Measurements from ENCODE around the gene NEMP2.
"Not testable (repeated sequence)": the region's sequence is repeated elsewhere in the genome, so short reads cannot be mapped to it uniquely, and the experiment has no call there.

The NEMP2 gene

GRCh38 chr2:190488516-190489233 lies 45.8 kb downstream of the NEMP2 start:
- no peak for DNase-seq

DNA sequence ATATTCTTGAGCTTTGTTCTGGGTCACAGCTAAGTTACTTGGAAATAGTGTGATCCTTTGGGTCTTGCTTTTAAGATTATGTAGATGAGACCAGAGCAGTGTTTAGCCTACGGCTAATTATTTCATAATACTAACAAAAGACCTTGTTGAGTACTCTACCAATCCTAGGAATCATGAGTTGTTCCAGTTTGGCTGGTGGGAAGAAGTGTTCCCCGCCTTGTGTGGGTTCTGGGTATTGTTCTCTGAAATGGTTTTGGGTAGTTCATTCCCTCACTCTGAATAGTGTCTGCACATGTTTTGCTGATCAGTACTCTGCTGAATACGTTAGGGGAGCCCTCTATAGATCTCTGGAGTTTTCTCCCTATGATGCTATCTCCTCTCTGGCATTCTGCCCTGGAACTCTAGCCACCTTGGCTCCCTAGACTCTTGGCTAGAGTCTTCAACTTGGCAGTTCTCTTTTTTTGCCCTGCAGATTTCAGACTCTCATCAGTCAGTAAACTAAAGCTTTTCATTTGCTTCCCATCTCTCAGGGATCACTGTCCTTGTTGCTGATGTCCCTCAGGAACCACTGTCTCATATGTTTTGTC lies 48.4 kb downstream of the NEMP2 start:
- no peak for DNase-seq

DNA sequence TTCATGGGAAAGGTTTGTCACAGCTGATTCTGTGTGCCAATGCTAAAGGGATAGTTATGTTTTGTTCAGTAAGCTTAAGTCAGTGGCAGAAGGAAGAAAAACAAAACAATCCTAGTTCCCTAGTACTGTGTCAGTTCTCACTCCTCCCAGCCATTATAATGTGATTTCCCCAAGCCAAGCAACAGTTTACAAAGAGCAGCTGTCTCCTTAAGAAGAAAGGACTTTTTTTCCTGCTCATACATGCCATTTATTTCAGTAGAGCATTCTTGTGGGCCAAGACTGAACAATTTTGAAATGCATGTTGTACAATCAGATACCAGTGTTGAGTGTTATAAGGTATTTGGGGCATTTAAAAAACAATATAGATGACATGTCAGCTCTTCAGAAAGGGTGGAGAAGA lies 52.1 kb downstream of the NEMP2 start:
- no peak for DNase-seq

DNA sequence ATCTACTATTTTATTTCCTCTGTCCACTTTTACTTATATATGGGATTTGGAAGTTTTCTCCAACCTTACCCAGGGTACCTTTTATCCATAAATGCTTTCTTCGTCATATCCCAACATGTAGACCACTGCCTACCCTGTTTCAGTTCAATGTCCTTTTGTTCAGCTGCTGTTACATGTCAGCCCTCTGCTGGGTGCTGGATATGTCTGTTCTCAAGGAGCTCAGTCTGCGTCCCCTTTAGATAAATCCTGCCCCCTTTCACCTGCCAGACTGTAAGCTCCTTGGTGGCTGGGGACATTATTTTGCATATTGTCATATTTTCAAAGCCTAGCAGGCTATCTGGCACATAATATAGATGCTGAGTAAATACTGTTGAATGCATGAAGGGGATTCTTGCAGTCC lies 53.2 kb downstream of the NEMP2 start:
- no peak for DNase-seq

DNA sequence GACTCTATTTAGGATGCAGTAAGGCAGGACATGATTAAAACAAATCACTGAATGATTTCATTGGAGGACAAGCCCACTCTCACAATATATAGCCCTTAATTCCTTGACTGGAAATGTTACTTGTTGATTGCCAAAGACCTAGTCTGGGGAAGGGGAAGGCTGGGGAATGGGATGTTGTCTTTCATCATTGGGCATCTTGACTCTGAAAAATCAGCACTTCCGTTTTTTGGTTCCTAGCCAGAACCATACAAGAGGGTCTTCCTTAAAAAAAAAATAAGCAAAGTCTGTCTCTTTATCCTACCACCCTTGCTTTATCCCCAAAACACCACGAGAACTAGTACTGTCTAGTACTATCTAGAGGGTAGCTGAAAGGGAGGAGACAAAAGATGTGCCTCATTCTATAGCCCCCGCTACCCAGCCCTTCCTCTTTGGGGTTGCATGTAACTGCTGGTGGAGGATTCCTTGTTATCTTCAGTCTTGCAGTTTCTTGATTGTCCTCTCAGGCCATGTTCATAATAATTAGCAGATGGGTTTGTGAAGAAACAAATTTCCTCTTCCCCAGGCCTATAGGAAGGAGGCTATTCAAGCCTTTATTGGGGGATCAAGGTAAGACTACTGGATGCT lies 55.8 kb downstream of the NEMP2 start:
- no peak for DNase-seq

DNA sequence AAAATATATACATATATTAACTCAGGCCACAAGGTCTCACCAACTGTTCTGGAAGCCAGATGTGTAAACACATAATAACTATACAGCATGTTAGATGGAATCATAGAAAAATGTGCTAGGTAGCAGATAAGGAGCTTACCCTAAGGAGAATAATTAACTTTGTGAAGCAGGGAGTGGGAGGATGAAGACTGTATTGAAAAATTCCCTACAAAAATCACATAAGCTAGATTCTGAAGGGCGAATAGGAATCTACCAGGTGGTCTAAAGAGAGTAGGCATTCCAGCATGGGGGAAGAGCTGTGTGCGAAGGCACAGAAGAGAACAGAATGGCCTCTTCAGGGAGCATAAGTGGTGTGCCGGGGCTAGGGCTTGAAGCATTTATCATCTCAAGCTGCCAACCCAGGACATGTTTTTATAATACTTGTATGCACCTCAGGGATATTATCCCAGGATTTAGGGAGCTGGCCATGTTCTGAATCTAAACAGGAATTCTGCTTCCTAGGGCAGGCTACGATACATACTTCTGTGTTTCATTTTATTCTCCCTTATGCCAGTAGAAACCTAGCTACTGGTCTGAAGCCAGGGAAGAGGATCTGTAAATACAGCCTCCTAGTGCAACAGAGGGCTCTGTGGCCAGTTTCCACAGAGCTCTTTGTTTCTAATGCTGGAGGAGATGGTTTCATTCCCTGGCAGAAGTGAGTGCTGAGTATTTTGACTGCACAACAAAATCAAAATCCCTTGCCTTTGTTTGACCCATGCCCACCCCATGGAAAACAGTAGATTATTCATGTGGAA lies 56.7 kb downstream of the NEMP2 start:
- no peak for DNase-seq

GRCh38 chr2:190470256-190470826 lies 64.2 kb downstream of the NEMP2 start:
- no peak for DNase-seq

- DNase-seq = no peak
Observed at GRCh38 chr2:190469771-190470170, 64.8 kb downstream of the NEMP2 start.

DNA sequence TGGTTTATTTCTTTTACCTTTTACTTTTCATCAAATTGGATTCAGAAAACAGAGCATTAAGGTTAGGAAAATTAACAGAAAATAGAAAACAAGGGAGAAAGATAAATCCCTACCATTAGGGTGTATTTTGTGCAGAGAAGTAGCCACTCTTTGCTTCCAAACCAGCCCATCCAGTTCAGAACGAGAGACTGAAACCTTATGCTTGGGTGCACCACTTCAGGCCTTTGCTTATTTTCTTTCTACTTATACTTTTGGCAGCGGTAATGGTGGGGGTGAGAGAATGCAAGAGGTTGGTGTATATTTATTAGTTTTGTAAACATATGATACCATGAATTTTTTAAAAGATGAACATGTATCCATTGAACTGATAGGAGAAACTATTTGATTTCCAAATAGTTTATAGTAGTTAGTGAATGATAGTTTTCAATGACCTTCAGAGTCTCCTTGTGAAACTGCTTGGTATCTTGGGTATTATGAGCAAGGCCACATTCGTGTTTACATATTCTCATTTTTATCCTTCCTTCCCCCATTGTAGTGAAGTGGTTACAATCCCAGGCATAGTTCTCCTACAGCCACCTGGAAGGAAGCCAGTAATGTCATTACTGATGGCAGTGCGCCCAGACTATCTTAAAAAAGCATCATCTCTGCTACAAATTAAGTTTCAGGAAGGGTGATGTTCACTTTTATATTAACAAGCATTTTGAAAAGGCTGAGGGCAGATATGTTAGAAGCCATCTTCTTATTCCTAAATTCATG lies 65.5 kb downstream of the NEMP2 start:
- no peak for DNase-seq

- not testable (repeated sequence) for DNase-seq
Observed at GRCh38 chr2:190468354-190468753, 66.2 kb downstream of the NEMP2 start.

DNA sequence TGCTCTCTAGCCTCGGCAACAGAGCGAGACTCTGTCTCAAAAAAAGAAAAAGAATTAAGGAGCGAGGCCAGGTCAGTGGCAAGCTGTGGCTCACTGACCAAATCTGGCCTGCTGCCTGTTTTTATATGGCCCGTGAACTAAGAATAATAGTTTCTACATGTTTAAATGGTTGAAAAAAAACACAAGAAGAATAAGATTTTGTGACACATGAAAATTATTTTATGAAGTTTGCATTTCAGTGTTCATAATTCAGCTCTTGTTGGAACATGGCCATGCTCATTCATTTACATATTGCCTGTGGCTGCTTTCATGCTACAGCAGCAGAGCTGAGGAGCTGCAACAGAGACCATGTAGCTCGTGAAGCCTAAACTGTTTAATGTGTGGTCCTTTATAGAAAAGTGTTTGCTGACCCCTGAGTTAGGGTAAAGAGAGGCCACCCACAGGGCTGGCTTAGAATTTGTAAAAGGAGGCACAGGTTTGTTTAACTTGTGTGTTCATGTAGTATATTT lies 66.9 kb downstream of the NEMP2 start:
- DNase-seq = no peak

DNA sequence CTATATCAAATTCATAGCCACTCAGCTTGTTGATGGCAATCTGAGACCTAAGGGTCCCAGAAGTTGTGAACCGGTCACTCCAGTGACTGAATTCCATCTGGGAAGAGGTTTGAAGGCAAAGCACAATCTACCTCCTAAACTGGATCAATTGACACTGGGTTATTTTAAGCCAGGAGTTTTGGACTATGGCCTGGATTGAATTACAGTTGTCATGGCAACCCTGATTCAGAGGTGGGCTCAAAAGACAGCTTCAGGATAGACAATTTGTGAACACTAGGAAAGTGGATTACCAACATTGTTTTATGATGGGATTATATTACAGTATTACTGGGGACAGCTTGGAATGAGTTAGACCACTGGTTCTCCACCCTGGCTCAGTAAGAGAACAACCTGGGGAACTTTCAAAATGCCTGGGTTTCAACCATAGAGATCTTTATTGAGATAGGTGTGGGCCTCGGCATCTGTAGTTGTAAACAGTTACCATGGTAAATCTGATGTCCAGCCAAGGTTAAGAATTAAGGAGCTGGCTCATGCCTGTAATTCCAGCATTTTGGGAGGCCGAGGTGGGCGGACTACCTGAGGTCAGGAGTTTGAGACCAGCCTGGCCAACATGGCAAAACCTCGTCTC lies 67.6 kb downstream of the NEMP2 start:
- DNase-seq = no peak

DNA sequence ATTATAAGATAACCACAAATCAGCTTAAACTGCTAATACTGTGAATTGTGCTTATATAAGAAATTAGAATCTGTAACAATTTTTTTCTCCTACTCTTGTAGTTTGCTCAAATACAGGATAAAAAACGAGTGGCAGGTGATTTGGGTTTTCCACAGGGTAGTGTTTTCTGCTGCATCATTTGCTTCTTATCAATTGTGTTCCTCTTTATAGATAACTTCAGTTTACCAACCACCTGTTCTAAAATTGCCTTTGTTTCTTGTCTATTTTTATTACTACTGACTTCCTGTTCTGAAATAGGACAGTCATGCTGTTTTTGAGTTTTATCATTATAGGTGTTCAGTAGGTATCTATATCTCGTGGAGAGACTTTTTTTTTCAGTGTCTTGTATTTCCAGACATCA lies 69.5 kb downstream of the NEMP2 start:
- no peak for DNase-seq

GRCh38 chr2:190462611-190463010 lies 71.9 kb downstream of the NEMP2 start:
- DNase-seq = no peak

- no peak for DNase-seq
Observed at GRCh38 chr2:190462181-190462580, 72.3 kb downstream of the NEMP2 start.

- no peak for DNase-seq
Observed at GRCh38 chr2:190460487-190460886, 74.0 kb downstream of the NEMP2 start.

DNA sequence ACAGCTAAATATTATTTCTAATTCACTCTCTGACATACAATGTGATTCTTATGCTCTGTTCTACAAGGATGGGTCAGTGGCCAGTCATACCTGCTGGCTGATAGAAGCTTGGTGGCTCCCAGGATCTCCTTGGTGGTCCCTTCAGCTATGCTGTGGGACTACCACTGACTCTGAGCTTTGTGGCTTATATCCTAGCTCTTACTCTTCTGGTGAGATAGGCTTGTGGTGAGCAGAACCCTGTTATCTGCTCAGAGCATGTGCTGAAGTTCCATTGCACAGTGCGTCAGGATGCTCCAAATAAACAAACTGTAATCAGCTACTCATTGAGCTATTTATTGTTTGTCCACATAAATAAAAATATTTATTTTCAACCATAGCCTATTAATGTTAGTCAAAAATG lies 74.6 kb downstream of the NEMP2 start:
- no peak for DNase-seq

GRCh38 chr2:190458352-190459107 lies 76.0 kb downstream of the NEMP2 start:
- no peak for DNase-seq

DNA sequence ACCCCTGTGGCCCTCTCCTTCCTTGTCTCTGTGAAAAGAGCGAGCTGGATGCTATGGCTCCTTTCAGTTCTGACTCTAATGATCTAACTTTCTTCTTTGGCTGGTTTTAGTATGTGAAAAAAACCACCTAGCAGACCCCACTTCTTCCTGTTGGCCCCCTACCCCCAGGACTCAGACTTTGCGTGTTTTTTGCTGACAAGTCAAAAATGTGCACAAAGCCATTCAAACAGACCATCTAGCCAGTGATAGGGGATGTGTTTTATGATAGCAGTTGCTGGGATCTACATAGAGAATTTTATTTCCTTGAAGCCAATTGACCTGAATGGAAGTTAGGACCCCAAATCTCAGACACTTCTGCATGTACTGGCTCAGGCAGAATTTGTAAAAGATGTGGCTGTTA lies 77.3 kb downstream of the NEMP2 start:
- no peak for DNase-seq

DNA sequence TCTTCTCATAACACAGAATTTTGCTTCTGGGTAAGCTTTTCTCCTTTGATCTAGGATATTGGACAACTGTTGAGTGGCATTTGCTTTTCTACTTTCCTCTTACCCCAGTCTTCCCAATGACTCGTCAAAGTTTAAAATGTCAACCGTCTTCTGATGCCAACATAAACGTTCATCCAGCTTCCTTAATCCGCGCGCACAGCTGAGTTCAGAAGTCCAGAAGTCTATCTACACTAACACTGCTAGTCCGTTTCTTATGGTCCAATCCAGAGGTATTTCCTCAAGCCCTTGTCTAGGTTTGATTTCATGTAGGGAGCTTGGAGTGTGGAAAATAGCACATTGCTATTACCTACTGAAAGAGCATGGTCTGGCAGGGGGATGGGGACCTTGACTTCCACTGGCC lies 77.7 kb downstream of the NEMP2 start:
- DNase-seq = no peak
